GM10248 (cell line): ENCODE measurements around the gene AMN.

Source experiments
- CTCF ChIA-PET: fragments of 300-600 bp; sonication (Branson Sonifier 250); formaldehyde crosslinking; extraction: SDS; loops from one replicate; lab custom pipeline; 2021; ENCODE audit warnings: antibody characterized with exemption; lab: Yijun Ruan, JAX
- POLR2A ChIA-PET: fragments of 350-650 bp; sonication (Branson Sonifier 250); formaldehyde crosslinking; extraction: SDS; loops from one replicate; lab custom pipeline; 2020; ENCODE audit warnings: antibody characterized with exemption; lab: Yijun Ruan, JAX
- DNase-seq: peaks from one replicate; pipeline ENCODE4 v3.0.0; 2012; ENCODE audit errors: extremely low spot score
- TF ChIP-seq, protein P1 (sequence below): IDR thresholded peaks from 2 replicates; pipeline ENCODE4 v1.5.1; 2012; ENCODE audit warnings: mild to moderate bottlenecking, low read depth; ENCODE audit errors: extremely low read depth, missing control alignments, control extremely low read depth

Gene AMN

DNA sequence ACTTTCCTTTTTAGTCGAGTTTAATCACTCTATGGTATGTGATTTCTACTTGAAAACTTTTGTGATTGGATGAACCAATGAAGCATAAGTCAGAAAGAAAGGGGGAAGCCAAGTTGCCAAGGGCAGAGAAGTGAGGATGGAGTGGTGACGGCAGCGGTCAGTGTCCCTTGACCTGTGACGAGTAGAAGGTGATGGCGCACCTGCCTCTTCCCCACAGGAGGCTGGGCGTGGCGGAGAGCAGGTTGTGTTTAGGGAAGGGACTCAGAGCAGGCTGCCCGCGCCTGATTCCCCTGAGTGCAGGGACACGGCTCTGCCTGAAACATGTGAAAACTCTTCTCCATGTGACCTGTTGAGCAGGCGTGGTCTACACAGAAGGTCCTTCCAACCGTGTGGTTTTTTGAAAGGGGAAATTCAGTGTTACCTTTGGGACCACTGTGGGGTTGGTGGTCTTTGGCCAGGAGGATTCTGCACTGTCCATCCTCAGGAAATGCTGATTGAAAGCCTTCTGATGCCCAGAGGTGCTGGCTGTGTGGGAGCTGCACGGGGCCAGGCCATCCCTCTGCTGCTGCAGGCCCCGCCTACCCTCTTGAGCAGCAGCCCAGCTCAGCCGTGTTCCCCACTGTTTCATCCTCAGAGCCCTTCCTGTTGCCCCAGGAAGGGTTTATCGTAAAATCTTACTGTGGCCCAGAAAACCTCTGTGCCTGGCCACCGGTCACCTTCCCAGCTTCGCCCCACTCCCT lies 23.5 kb upstream of the AMN start:
- ChIA-PET CTCF (no interaction called here), POLR2A (no interaction called here)
- TF ChIP-seq, protein P1, sequence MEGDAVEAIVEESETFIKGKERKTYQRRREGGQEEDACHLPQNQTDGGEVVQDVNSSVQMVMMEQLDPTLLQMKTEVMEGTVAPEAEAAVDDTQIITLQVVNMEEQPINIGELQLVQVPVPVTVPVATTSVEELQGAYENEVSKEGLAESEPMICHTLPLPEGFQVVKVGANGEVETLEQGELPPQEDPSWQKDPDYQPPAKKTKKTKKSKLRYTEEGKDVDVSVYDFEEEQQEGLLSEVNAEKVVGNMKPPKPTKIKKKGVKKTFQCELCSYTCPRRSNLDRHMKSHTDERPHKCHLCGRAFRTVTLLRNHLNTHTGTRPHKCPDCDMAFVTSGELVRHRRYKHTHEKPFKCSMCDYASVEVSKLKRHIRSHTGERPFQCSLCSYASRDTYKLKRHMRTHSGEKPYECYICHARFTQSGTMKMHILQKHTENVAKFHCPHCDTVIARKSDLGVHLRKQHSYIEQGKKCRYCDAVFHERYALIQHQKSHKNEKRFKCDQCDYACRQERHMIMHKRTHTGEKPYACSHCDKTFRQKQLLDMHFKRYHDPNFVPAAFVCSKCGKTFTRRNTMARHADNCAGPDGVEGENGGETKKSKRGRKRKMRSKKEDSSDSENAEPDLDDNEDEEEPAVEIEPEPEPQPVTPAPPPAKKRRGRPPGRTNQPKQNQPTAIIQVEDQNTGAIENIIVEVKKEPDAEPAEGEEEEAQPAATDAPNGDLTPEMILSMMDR, result no peak
- no peak for DNase-seq

DNA sequence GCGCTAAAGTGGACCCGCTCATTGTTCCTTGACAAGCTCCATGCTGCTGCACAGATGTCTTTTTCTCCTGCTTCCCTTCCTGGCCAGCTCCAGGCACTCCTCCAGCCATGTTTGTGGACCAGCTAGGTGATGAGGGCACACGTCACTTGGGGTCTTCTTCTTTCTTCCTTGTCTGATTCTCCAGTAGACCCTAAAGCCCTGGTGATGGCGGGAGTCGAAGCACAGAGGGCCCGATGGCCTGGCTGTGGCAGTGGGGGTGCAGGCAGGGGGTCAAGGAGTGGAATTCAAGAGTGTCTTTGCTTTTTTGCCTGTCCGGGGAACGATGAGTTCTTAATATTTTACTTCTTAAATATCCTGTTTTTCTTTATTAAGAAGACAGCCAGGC lies 23.0 kb upstream of the AMN start:
- no peak for DNase-seq
- CTCF ChIA-PET, result interaction anchor here (0.7 kb wide), 1 partner anchor 26 kb away, joined by 3 read pairs; no protein-coding TSS in a partner anchor
- POLR2A ChIA-PET, result interaction anchor here (0.7 kb wide), 1 partner anchor 114 kb away, joined by 9 read pairs; no protein-coding TSS in a partner anchor
- TF ChIP-seq, protein P1, result no peak

DNA sequence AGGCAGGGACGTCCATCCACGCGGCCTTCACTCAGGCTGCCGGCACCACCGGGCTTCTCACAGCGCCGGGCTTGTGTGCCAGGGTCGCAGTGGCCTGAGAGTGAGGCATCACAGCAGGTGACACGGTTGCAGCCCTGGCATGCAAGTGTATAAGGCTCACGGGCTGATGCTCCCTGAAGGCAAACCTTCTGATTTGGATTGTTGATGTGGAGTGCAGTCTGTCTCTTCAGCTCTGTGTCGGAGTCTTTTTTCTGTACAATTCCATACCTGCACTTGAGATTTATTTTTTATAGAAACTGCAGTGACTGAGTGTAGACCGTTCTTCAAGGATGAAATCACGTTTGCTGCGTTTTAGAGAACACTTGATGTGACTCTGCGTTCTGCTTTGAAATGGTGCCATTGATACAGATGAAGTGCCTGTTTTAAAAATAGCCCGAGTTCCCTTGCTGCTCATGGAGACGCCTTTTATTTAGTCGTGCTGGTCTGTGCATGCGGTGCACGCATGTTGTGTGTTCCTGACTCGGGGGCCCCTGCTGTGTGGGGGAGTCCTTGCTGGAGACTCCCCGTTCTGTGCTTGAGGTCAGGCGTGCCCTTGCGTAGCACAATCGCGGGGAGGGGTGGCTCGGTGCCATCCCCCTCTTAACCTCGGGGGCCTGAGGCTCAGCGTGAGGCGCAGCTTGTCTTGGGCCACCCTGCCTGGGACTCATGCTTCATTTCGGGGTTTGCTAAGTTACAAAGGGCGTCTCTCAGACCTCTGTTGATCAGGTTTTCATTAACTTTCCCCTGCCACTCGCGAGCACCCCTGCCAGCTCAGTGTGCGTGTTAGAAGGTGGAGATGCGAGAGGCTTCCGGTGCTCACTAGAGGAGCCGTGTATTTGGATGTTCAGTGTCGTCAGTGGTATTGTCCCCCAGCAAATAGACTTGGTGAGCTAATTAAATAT lies 21.6 kb upstream of the AMN start:
- TF ChIP-seq, protein P1, result no peak
- CTCF ChIA-PET, result interaction anchor here (1.1 to 3.5 kb wide), 5 partner anchors 12 to 206 kb away, joined by 3 to 24 read pairs (median 5); no protein-coding TSS in a partner anchor
- POLR2A ChIA-PET, result interaction anchor here (0.9 kb wide), 1 partner anchor 23 kb away, joined by 4 read pairs; no protein-coding TSS in a partner anchor
- DNase-seq, result peak; percentile 74

DNA sequence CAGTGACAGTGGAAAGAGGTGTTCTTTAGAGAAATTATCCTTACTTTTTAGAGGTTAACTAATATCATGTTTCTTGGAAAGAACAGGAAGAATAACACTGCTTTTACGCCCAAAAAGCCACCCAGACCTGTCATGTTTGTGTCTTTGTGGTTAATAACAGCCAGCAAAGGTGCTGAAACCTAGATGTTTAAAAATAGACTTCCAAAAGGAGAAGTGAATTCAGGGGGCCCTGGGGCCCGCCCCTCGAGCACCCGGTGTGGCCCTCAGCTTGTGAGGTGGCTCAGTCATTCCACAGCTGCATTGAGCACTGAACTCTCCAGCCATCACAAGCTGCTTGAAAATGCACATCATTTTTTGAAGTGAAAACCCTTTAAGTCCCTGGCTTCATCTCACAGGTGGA lies 20.8 kb upstream of the AMN start:
- TF ChIP-seq, protein P1, result no peak
- DNase-seq, result peak; percentile 93
- CTCF ChIA-PET, result interaction anchor here (1.1 to 3.5 kb wide), 5 partner anchors 11 to 207 kb away, joined by 3 to 24 read pairs (median 5); no protein-coding TSS in a partner anchor
- POLR2A ChIA-PET, result interaction anchor here (0.9 kb wide), 1 partner anchor 22 kb away, joined by 4 read pairs; no protein-coding TSS in a partner anchor

DNA sequence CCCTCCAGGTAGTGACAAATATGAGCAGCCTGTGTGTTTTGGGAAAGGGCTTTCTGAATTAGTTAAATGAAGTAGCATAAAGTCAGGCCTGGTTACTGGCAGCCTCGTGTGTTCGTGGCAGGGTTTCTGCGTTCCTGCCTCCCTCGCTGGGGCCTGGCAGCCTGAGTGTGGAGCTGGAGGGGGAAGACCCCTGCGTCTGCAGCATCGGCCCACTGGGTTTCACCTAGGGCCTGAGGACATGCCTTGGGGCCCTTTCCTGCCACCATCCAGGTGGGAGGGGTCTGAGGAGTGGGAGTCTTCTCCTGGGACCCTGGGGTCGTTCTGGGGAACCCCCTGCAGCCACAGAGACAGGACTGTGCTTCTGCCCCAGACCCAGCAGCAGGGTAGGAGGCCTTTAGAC lies 20.4 kb upstream of the AMN start:
- no peak for DNase-seq
- CTCF ChIA-PET, result interaction anchor here (1.3 to 3.5 kb wide), 3 partner anchors 15 to 207 kb away, joined by 3 to 24 read pairs (median 5); no protein-coding TSS in a partner anchor
- TF ChIP-seq, protein P1, result no peak
- POLR2A ChIA-PET, result no interaction called here
